Activated B cell treated with CpG ODN at 0.5 μM for 24 hours (primary cell): Measurements from ENCODE around the gene TMEM14C. TPM values are rescaled to one million over a fixed set of nuclear protein-coding genes. Genes with fewer than 3 reads are reported as not detected.

Experiments used
- ATAC-seq: fragments of 200-7000 bp; cut with Tn5 transposase; one replicate; pipeline ENCODE4 v1.10.0; 2021; ENCODE audit warnings: low read depth, mild to moderate bottlenecking, moderate library complexity
- CTCF ChIA-PET: fragments of 350-600 bp; sonication (Branson Sonifier 250); formaldehyde crosslinking; loops from one replicate; lab custom pipeline; 2021; ENCODE audit warnings: antibody characterized with exemption; lab: Charles Lee
- POLR2A ChIA-PET: fragments of 350-600 bp; sonication (Branson Sonifier 250); formaldehyde crosslinking; loops from one replicate; lab custom pipeline; 2021; ENCODE audit warnings: antibody characterized with exemption; lab: Charles Lee
- DNase-seq: peaks from one replicate; pipeline ENCODE4 v3.0.0; 2022
- H3K27ac Mint-ChIP-seq: one replicate; pipeline ENCODE4 v1.8.0; 2020; ENCODE audit warnings: mixed read lengths
- H3K27me3 Mint-ChIP-seq: one replicate; pipeline ENCODE4 v1.8.0; 2021; ENCODE audit warnings: mixed read lengths
- H3K36me3 Mint-ChIP-seq: one replicate; pipeline ENCODE4 v1.8.0; 2021; ENCODE audit warnings: low read depth, mixed read lengths
- H3K4me1 Mint-ChIP-seq: one replicate; pipeline ENCODE4 v1.8.0; 2021; ENCODE audit warnings: mixed read lengths
- H3K4me3 Mint-ChIP-seq: one replicate; pipeline ENCODE4 v1.8.0; 2020; ENCODE audit warnings: mild to moderate bottlenecking, mixed read lengths
- H3K9me3 Mint-ChIP-seq: one replicate; pipeline ENCODE4 v1.8.0; 2020; ENCODE audit warnings: mixed read lengths
- CTCF ChIP-seq: fragments of 200-600 bp; IDR thresholded peaks from one replicate; pipeline ENCODE4 v1.8.0; 2022; ENCODE audit warnings: antibody characterized with exemption, mild to moderate bottlenecking
- intact Hi-C: fragments of 100-400 bp; cut with micrococcal nuclease; formaldehyde crosslinking; loops from one replicate; pipeline ENCODE4 v1.15.1; 2024
- total RNA-seq: library from RNA; stranded (reverse); gene quantifications from 2 replicates; pipeline ENCODE4 v1.2.3, GENCODE V29; 2022

TMEM14C gene
- total RNA-seq, 1 donor from 2014 or later: 23.1 TPM

- ChIA-PET CTCF (no interaction called here), POLR2A (no interaction called here)
- H3K27me3 Mint-ChIP-seq: peaks cover 9% of the 10 kb centered on the region
- no peaks in the 10 kb centered on the region for H3K36me3 Mint-ChIP-seq
- DNase-seq (no peak), ATAC-seq (no peak)
- TF ChIP-seq CTCF: no peak
- H3K4me3 Mint-ChIP-seq: no peak overlapping the region
- no peak overlapping the region for H3K27ac Mint-ChIP-seq
- H3K9me3 Mint-ChIP-seq: no peaks in the 10 kb centered on the region
- peaks cover 4% of the 10 kb centered on the region for H3K4me1 Mint-ChIP-seq
- intact Hi-C loops: no loop called here
These were observed 38.3 kb upstream of the TMEM14C start for GRCh38 chr6:10684618-10685017.

- H3K27me3 Mint-ChIP-seq: peaks cover 9% of the 10 kb centered on the region
- H3K4me1 Mint-ChIP-seq: peaks cover 4% of the 10 kb centered on the region
- H3K4me3 Mint-ChIP-seq: no peak overlapping the region
- H3K36me3 Mint-ChIP-seq: no peaks in the 10 kb centered on the region
- no peak for ATAC-seq
- H3K9me3 Mint-ChIP-seq: no peaks in the 10 kb centered on the region
- no peak for TF ChIP-seq CTCF
- intact Hi-C loops: no loop called here
- ChIA-PET POLR2A (no interaction called here), CTCF (no interaction called here)
- H3K27ac Mint-ChIP-seq: no peak overlapping the region
- DNase-seq: no peak
These were observed 37.6 kb upstream of the TMEM14C start for GRCh38 chr6:10685092-10685915.

GRCh38 chr6:10686901-10687300 is 36.0 kb upstream of the TMEM14C start:
- ChIA-PET CTCF (no interaction called here), POLR2A (no interaction called here)
- no peak overlapping the region for H3K27ac Mint-ChIP-seq
- no peak overlapping the region for H3K4me3 Mint-ChIP-seq
- DNase-seq (no peak), ATAC-seq (no peak)
- H3K9me3 Mint-ChIP-seq: no peaks in the 10 kb centered on the region
- no peak for TF ChIP-seq CTCF
- intact Hi-C loops: no loop called here
- no peaks in the 10 kb centered on the region for H3K36me3 Mint-ChIP-seq
- H3K4me1 Mint-ChIP-seq: peaks cover 4% of the 10 kb centered on the region
- peaks cover 9% of the 10 kb centered on the region for H3K27me3 Mint-ChIP-seq

- no peak for ATAC-seq
- Mint-ChIP-seq H3K4me3 (no peak overlapping the region), H3K9me3 (no peaks in the 10 kb centered on the region), H3K27me3 (peaks cover 9% of the 10 kb centered on the region), H3K4me1 (peaks cover 4% of the 10 kb centered on the region), H3K27ac (no peak overlapping the region), H3K36me3 (peaks cover under 1% of the 10 kb centered on the region)
- POLR2A ChIA-PET: no interaction called here
- intact Hi-C loops: no loop called here
- CTCF ChIA-PET: no interaction called here
- no peak for DNase-seq
- TF ChIP-seq CTCF: no peak
These were observed 35.3 kb upstream of the TMEM14C start for GRCh38 chr6:10687582-10687981.

- no peak for TF ChIP-seq CTCF
- DNase-seq: no peak
- ATAC-seq: no peak
- ChIA-PET CTCF (interaction anchor here (0.9 to 1.3 kb wide), 2 partner anchors 110 to 180 kb away, joined by 3 read pairs; no protein-coding TSS in a partner anchor), POLR2A (interaction anchor here (1.8 kb wide), 1 partner anchor 180 kb away, joined by 3 read pairs; no protein-coding TSS in a partner anchor)
- no peak overlapping the region for H3K27ac Mint-ChIP-seq
- intact Hi-C loops: no loop called here
- H3K4me1 Mint-ChIP-seq: peaks cover 21% of the 10 kb centered on the region
- no peaks in the 10 kb centered on the region for H3K9me3 Mint-ChIP-seq
- H3K36me3 Mint-ChIP-seq: peaks cover 15% of the 10 kb centered on the region
- no peak overlapping the region for H3K4me3 Mint-ChIP-seq
- H3K27me3 Mint-ChIP-seq: peaks cover 5% of the 10 kb centered on the region
These were observed 32.0 kb upstream of the TMEM14C start for GRCh38 chr6:10690651-10691445.
